GM18517 (cell line): Measurements from ENCODE around the gene PDE4D.

Experiments
- ATAC-seq: cut with Tn5 transposase; IDR thresholded peaks from one replicate; pipeline ENCODE4 v1.9.1; 2021; ENCODE audit warnings: mild to moderate bottlenecking, moderate library complexity; ENCODE audit not compliant: unreplicated experiment

PDE4D gene

DNA sequence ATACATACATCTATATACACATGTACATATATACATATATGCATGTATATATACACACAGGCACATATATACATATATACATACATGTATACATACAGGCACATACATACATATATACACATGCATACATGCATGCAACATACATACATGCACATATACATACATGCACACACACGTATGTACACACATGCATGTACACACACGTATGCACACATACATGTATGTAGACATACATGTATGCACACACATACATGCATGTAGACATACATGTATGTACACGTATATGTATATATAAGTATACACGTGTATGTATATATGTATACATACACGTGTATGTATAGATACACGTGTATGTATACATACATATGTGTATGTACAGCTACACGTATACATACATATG is 693.7 kb downstream of the PDE4D start:
- ATAC-seq: no peak

DNA sequence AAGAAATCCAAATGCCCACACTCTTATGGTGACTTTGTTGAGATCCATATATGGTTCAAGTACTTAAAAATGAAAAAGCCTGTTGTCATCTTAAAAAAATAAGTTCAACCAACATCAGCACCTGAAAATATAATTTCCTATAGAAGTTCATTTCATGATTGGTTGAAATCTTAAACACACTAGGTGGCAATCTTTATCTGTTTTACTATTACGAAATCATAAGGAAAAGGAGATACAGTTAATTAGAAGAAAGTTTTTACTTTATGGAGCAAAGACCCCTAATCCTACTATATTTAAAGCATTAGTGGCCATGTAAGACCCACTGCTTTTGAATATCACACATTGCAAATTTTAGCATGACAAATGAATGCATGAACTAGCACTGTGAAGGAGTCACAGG is 694.7 kb downstream of the PDE4D start:
- ATAC-seq: no peak

DNA sequence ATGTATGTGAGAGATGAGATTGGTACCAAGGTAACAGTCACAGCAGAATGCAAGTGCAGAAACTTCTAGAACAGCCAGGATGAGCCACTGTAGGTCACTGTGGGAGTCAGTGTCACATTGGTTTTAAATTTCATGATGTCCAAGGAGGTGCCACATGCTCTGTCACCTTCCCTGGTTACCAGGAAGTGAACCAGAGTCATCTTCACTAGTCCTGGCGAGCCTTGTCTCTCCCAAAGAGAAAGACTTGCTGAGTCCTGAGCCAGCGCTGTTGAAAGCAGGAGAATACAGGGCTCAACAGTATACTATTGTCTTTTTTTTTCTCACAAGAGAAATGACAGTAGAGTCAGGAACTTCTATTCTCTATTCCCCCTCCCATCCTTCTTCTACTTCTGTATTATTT is 695.2 kb downstream of the PDE4D start:
- ATAC-seq: no peak

DNA sequence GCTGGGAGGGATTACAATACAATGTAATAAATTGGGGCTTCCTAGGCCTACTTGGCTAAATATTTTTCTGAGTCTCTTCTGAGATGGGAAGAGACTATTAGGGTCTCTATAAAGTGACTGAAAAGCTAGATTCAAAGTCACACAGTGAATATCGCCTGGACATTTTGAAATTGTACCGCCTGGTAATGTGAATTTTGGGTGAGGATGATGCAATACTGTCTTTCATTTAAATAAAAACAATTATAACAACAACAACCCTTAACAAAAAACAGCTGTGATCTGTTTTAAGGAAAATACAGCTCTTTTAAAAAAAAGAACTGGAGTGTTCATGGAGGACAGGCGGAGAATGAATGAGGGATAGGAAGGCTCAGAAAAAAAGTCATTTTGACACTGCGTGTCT is 695.6 kb downstream of the PDE4D start:
- ATAC-seq: no peak

DNA sequence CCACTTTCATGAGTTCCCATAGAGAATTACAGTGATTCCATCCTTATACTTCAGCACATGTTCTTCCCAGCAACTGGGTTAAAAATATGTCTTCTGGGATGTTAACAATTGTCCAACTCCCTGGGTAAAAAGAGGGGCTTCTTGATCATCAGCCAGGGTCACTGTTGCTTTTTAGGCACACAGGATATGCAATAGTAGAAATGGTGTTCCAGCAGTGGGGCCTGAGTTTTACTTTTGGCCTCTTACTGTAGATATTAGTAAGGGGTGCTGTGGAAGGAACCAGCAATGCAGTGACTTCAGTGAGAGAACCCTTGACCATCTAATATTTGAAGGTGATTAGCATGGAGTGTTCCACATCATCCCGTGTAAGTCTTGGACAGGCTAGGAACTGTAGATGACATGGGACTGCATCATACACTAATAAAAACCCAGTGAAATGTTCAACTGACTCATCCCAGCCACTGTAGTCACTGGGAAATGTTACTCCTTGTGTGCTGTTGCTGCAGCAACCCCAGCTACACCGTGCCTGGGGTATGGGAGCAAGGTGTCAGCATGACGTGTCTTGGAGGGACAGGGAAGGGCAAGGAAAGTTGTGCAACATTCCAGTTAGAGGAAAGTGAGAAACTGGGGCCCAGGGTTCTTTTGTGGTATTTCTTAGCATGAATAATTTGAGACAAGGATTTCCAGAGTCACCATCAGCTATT is 699.8 kb downstream of the PDE4D start:
- ATAC-seq: no peak

DNA sequence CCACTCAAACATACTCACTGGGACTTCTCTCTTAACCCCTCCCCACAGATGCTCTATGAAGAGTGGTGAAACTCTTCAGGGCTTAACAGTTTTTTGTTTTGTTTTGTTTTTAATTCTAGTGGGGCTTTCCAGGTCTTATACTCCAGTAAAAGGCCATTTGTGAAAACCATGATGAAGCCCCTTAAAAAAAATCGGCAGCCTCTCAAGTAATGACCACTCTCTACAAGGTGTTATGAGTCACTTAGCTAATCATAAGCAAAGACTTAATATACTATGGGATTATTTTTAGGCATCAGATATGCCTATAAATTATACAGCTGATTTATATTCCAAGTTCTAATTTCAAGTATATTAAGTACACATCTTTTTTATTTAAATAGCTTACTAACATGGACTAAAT is 702.8 kb downstream of the PDE4D start:
- ATAC-seq: no peak

DNA sequence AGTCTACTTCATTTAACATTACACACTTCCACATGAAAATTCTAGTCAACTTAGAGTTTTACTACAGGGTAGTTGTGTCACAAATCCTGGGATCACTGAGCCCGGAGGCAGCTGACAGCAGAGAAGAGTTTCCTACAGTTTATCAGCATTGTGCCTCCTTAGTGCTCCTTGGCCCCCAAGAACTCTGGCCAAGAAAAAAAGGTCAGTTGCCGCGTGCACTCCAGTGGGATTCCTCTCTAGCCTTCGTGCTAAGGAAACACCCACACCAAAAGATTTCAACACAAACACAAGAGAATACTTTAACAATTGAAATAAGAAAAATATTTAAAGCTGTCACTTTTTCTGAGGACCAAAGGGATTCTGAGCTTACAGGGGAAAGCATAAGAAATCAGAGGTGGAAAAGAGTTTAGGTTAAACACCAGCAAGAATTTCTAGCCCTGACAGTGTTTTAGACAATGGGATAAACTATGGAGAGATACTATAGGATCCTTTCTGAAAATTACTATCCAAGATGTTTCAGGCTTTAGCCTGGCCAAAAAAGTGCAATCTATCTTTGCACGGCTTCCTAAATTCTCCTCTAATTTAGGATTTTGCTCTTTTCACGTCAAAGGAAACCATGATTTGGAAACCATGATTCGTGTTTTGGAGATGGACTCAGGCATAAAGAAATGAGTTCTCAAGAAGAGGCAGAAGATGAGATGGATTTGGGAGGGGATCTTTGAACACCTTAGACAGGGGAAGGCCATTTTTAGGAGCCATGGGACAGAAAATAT is 703.9 kb downstream of the PDE4D start:
- ATAC-seq: no peak

DNA sequence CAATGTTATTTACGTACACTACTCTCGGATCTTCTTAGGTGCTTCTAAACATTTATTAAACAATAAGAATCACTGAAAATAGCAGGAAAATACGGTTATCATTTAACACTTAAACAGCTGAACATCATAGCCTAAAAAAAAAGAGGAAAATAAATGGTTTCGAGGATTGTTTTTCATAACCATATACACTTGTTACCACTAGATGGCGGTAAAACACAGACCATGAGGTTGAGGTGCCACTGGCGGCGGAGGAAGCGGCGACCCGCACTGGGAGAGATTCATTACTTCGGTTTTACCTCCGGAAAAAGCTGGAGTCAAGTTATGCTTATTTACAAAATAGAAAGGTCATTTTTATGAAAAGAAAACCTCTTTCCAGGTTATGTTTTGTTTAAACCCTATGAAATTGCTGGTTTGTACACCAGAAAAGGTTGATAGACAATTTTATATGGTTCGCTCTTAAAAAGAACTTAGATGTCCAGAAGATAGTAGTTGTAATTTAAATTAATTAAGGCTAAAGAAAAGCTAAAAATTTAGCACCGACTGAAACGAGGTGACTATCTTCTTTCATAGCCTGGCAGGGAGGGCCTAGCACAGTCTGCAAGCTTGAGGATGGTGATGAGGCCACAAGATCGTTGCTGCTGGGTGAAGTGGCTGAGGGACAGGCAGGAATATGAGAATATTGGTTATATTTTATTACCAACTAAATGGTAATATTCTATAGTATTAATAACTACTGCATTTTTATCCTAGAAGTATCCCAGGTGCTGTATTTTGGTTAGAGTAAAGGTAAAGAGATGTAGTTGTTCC is 704.9 kb downstream of the PDE4D start:
- peak; percentile 76 for ATAC-seq

DNA sequence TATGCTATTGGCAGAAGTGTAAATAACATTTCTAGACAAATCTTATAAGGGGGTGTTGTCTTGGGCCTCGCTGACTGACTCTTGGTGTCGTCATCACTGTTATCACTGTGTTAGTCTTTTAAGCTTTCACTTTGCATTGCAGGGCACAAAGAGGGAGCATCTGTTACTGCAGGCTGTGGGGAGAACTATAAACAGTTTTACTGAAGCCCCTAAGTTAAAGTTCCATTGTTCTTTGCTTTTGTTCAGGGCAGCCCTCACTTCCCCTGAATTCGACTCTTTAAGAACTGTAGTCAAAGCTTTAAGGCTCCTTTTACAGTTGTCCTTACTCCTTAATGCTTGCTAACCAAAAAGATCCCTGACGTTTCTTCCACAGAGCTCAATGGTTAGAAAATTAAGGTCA is 705.7 kb downstream of the PDE4D start:
- no peak for ATAC-seq

DNA sequence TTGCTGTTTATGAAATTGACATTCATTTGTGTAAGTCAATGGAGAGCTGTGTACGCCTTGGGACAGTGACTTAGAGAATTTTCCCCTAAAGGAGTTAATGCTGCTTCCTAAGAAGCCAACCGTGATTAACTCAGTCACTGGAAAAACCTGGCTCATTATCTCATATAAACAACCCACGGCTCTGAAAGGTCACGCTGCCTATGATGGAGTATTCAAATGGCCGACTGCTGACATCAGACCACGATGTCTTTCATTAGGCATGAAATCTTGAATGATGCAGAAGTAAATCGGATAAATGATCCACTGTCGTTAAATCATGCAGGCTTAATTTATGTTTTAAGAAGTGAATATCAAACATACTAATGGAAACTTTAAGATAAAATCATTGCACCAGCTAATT is 706.9 kb downstream of the PDE4D start:
- ATAC-seq: no peak

DNA sequence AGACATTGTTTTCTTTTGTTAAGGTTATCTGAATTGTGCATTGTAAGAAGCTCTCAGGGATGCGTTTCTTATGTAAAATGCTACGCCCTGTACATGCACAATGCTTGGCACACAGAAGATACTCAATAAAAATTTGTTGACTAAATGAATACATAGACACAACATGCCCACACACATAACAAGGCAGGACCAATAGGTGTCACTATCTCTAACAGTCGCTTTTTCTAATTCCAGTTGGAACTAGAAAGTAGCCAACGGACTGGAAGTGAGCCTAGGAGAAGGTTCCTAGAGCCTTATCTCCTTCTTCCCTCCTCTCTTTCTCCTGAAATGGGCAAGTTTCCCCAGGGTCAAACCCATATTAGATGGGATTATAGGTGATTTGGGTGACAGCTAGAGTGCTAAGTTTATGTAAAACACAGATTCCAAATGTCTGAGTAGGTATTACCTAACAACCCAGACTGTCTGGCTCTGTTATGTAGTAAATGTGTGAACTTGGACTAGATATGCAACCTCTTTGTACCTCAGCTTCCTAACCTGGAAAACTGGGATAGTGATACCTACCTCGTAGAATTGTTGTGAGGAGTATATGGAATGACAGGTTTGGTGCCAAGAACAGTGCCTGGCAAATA is 707.7 kb downstream of the PDE4D start:
- ATAC-seq: no peak

DNA sequence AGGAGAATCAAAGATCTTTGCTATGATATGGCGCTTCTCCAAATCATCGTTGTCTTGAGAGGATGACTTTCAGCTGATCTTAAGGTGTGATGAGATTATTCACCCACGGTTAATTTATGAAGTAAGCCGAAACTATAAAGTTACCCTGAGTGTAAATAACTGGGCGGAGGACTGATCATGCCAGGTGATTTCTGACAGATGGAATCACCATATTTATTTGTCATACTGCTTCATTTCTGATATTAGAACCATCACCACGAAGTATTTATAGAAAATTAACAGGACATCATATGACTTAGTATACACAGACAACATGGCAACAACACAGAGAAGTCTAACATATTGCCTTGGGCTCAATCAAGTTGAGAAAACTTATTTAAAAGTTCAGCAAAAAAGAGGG is 708.8 kb downstream of the PDE4D start:
- ATAC-seq: no peak

DNA sequence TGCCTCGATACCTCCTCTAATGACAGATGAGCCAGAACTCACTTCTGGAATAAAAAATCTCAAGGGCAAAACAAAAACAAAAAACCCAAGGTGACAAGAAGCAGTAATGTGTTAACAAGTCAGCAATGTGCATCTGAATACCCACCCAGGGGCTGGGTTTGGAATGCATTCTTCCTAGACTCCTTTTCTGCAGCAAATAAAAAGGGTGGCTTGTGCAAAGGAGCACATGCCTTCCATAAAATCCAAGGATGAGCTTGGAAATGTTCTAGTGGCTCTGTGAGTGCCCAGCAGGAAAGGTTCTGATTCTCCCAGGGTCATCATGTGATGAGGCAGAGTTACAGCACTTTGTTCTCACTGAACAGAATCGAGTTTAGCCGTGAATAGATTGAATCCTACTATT is 710.8 kb downstream of the PDE4D start:
- no peak for ATAC-seq

DNA sequence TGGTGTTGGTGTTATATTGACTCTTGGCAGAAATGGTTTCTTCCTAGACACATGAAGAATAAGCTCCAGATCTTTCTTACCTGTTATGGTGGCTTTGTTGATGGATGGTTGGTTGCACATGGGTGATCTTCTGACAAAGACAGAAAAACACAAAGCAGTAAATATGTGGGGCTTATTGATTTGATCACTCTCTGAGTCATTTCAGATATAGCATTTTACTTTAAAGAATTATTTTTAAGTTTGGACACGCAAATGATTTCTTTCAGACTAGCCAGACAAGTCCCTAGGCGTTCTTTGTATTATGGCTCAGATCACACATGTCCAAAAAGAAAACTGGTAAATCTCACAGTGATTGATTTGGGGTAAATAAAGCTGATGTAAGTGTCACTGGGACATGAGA is 713.0 kb downstream of the PDE4D start:
- ATAC-seq: peak; percentile 86

DNA sequence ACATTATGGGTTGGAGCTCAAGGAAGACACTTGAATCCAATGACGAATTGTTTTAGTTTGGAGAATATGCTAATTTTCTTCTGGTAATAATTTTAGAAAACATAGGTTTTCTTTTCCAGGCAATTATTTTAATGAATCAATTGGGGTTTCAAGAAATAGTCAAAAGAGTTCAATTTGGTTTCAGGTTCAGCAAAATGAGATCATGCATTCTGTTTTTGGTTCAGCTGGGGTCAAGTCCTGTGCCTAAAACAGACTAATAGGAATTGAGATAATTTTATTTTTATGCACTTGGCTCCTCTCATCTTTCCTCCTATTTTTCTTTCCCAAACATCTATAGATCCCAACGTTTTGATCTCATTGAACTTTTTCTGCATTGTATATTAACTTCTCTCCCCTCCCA is 713.8 kb downstream of the PDE4D start:
- no peak for ATAC-seq

DNA sequence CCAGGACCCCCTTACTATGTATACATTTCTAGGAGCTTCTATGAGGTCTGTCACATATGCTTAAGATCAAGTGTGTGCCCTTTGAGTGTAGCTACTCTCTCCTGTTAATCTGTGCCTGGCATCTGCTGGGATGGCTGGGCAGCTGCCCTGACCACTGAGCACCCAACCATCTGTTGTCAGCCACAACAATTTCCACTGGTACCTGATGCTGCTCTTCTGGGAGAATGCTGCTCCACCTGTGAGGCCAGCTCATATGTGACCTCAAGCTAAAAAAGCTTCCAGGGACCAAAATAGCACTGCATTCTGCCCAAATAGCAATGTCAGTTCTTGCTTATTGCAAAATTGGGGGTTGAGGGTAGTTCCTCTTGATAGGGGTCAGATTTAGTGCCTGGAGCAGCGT is 715.0 kb downstream of the PDE4D start:
- no peak for ATAC-seq

DNA sequence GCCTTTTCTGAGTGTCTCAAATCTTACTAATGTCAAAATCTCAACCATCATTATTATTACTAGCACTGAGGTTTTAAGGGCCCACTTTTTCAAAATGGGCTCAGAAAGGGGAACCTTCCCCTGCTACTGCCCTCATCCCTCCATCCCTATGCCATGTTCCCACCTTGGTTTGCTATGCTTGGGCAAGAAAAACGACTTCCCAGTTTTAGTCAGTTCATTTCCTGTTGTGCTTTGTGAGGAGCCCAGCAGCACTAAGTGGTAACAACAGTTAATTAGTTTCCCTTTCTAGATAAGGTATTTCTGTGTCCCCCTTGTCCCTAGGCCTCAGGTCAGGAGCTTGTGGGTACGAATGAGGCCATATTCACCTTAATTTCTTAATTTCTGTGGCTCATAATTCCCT is 715.5 kb downstream of the PDE4D start:
- ATAC-seq: no peak

DNA sequence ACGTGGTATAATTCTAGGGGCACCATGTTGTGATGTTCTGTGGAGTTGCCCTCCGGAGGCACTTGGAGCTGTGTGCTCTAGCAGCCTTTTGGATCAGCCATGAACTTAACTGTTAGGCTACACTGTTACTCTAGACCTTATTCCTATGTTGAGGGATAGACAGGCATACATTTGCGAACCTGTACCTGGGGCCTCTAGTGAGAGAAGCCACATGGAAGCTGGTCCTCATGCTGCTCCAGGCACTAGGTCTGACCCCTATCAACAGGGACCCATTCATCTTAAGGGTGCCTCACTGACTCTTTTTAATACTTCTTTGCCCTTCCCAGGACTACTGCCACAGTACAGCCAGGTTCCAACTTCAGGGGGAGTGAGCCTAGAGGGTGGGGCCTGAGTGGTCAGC is 715.9 kb downstream of the PDE4D start:
- ATAC-seq: no peak

DNA sequence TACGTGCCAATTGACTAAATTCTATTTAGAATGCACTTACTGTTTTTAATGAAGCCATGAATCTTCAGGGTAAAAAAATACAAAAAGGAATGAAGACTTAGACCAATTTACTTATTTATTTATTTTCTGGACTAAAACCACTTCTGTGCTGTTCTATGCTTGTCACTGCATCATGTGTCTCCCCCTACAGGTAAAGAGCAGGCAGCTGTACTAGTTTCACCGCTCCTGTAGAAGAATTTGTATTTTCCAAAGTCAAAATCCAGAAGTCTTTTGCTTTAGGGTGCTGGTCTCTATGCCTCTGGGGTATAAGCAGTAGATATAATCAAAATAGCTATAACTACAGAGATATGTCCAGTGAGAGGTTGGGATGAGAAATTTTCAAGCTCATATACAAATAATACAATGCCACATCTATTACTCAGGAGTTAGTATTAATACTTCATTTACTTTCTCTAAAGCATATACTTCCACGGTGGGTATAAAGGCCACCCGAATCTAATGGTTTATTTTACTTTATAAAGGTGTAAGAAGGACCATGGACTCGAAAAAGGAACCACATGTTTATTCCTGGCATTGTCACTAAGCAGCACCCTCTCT is 719.2 kb downstream of the PDE4D start:
- ATAC-seq: no peak

DNA sequence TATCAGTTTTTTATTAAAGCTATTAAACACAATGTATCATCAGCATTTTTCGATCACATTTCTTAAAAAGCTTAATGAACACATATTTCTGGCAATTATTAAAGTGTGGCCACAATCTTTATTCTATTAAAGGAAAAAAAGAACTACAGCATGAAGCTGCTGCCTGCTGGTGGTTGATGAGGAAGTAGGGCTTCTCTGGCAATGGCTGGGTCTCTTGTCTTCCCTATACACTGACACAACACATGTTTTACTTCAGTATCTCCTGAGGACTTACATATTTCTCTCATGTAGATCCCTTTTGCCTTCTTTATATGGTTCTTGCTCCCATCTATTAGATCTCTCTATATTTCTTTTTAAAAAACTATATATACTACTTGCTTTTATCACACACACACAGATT is 719.9 kb downstream of the PDE4D start:
- ATAC-seq: no peak

DNA sequence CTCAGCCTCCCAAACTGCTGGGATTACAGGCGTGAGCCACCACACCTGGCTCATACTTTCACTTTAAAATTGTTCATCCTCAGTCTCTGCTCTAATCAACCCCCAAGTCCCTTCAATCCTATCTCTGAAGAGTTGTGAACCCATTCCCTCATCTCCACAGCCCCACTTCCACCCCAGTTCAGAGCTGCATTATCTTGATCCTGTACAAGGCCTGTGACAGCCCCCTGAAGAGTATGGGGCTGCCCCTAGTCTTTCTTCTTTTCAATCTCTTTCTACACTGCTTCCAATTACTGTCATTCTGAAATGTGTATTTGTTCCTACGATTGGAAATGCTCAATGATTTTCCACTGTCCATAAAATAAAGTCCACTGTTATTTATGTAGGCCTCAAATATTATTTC is 722.4 kb downstream of the PDE4D start:
- no peak for ATAC-seq
